ENCODE results near the gene ABCF2. TPM values are rescaled to one million over a fixed set of nuclear protein-coding genes. Genes with fewer than 3 reads are reported as not detected.
A peak's percentile ranks its signal among the peaks of the same experiment; 100 is the strongest.

The ABCF2 gene
- total RNA-seq, 2 donors from 2014 or later, result 25.3 to 44.1 TPM

DNA sequence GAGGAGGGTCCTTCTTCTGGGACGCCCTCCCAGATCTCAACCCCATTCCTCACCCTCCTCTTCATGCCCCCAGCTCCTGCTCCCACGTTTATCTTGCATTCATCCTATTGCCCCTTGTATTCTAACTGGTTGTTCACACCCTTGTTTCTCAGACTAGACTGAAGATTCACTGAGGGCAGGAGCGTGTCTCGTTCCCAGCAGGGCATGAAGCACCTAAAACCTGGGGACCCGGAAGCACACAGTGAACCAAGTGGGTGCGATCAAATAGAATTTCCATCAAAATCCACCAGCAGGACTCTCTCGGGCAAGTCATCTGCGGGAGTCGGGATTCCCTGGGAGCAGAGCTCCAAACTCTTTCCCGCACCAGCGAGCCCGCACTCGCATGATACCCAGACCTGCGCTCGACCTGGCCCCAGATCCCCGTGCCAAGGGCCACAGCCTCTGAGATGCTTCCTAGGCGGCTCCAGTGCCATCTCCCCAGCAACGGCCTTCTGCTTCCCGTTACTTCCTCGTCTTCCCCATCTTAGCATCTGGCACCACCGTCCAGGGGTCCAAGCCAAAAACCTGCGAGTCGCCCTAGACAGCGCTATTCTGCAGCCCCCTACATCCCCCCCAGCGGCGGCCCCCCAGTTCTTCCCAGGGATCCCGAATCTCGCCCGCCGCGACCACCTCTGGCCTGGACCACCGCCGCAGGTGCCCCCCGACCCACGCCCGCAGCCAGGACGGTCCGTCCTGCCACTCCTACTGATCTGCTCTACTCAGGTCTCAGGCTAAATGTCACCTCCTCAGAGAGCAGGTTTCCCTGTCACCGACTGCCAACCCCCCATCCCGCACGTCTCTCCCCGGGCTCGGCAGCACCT, 53.4 kb downstream of the ABCF2 start:
- ATAC-seq (ENCODE audit: insufficient number of reproducible peaks, low FRiP score, low read depth) (no peak), DNase-seq (ENCODE audit: low spot score) (no peak)
- no peak overlapping the region for H3K27ac ChIP-seq
- TF ChIP-seq, protein P1, sequence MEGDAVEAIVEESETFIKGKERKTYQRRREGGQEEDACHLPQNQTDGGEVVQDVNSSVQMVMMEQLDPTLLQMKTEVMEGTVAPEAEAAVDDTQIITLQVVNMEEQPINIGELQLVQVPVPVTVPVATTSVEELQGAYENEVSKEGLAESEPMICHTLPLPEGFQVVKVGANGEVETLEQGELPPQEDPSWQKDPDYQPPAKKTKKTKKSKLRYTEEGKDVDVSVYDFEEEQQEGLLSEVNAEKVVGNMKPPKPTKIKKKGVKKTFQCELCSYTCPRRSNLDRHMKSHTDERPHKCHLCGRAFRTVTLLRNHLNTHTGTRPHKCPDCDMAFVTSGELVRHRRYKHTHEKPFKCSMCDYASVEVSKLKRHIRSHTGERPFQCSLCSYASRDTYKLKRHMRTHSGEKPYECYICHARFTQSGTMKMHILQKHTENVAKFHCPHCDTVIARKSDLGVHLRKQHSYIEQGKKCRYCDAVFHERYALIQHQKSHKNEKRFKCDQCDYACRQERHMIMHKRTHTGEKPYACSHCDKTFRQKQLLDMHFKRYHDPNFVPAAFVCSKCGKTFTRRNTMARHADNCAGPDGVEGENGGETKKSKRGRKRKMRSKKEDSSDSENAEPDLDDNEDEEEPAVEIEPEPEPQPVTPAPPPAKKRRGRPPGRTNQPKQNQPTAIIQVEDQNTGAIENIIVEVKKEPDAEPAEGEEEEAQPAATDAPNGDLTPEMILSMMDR (IDR thresholded peaks at IDR 0.05), result no peak
- no peak overlapping the region for H3K4me3 ChIP-seq
- peaks cover 4% of the 10 kb centered on the region for H3K27me3 ChIP-seq (replicated peaks; ENCODE audit: insufficient read depth)
- no peaks in the 10 kb centered on the region for H3K9me3 ChIP-seq
- H3K4me1 ChIP-seq (ENCODE audit: control insufficient read depth in 1 of 2, low read depth in 2 of 2), result peaks cover 0 to 7% of the 10 kb centered on the region in 2 donors
- H3K36me3 ChIP-seq, result no peaks in the 10 kb centered on the region

DNA sequence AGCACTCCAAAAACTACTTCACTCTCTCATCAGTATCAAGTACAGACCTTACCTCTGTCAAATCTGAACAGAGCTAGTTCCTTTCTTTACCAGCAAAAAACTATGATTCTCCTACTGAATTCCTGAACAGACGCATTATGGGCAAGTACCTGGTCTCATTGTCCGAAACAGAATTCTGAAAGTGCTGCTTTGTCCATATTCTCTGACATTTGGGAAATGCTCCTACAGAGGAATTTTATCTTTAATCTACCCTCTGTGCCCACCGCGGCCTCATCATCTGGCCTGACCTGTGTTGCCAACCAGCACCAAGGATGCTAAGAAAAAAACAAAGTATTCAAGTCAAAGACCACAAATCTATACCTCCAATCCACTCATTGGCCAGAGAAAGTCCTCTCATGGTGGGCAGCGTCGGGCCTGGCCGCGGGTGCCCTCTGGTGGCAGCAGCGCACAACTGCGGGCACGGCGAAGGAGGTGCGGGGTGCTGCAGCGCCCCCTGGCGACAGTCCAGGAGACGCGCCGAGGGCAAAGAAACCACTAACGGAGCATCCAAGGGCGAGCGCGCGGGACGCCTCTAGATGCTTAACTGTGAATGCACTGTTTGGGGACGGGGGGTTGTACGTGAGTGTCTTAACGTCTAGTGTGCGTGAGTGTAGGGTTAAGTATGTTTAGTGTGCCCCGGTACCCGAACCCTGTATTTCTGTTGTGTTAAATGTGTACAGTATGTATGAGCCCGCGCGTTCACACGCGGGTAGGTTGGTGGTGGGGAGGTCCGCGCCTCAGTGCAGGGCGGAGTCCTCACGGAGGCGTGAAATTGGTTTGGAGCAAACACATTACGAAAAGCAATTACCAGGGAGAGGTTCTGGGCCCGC, 54.5 kb downstream of the ABCF2 start:
- Histone ChIP-seq H3K36me3 (no peaks in the 10 kb centered on the region), H3K27me3 (replicated peaks; ENCODE audit: insufficient read depth) (peaks cover 4% of the 10 kb centered on the region), H3K4me3 (no peak overlapping the region), H3K4me1 (ENCODE audit: control insufficient read depth in 1 of 2, low read depth in 2 of 2) (peaks cover 0 to 17% of the 10 kb centered on the region in 2 donors), H3K27ac (no peak overlapping the region), H3K9me3 (no peaks in the 10 kb centered on the region)
- TF ChIP-seq, protein P1 (IDR thresholded peaks at IDR 0.05), result peak; percentile 100
- ATAC-seq (ENCODE audit: insufficient number of reproducible peaks, low FRiP score, low read depth), result no peak
- no peak for DNase-seq (ENCODE audit: low spot score)

DNA sequence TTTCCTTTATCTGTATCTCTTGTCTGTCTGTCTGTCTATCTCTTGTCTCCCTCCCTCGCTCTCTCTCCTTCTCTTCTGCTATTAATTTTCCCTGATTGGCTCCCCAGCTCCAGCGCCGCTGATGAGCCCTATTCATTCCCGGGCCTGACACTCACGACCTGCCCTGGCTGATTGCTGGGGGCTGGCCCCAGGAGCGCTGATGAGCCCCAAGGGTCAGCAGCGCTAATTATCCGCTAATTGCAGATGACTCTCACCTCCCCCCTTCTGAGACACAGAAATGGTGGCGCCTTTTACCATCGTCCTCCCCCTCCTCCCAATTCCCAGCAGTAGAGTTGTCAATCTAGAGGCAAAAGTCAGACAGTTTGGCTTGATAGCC, 58.2 kb downstream of the ABCF2 start:
- Histone ChIP-seq H3K9me3 (no peaks in the 10 kb centered on the region), H3K36me3 (no peaks in the 10 kb centered on the region), H3K27me3 (replicated peaks; ENCODE audit: insufficient read depth) (peaks cover 6% of the 10 kb centered on the region), H3K4me1 (ENCODE audit: control insufficient read depth in 1 of 2, low read depth in 2 of 2) (peaks cover 6 to 22% of the 10 kb centered on the region in 2 donors), H3K4me3 (no peak overlapping the region), H3K27ac (no peak overlapping the region)
- TF ChIP-seq, protein P1 (IDR thresholded peaks at IDR 0.05), result no peak
- no peak for DNase-seq (ENCODE audit: low spot score)
- no peak for ATAC-seq (ENCODE audit: insufficient number of reproducible peaks, low FRiP score, low read depth)

DNA sequence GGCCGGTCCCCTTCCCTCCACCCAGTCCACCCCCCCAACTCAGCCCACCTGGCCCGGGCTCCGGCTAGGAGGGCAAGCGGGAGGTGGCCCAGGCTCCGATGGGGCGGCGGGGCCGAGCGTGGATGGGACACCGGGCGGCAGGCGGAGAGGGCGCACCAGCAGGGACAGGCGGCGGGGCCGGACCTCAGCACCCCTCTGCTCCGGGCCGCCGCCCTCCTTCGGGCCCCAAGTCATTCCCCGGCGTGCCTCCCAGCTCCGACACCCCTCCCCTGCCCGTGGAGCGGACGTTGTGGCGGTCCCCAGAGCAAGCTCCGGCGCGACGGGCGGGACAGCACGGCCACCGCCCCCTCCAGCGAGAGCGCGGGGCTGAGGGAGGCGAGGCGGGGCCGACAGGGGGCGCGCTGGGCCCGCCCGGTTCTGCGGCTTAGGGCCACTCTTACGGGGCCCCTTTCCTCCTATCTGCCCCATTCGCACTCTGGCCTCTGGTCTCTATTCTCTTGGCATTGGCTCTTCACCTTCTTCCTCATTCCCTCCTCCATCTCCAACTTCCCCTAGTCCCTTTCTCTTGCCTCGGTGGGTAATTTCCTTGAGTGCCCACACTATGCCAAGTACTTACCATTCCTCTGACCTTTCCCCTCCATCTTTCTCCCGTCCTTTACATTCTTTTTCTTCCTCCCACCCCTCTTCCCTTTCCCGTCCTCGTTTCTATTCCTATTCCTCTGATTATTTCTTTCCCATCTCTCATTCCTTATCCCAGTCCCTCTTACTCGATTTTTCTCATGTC, 58.8 kb downstream of the ABCF2 start:
- H3K36me3 ChIP-seq, result no peaks in the 10 kb centered on the region
- DNase-seq (ENCODE audit: low spot score) (no peak), ATAC-seq (ENCODE audit: insufficient number of reproducible peaks, low FRiP score, low read depth) (no peak)
- H3K4me1 ChIP-seq (ENCODE audit: control insufficient read depth in 1 of 2, low read depth in 2 of 2), result peaks cover 6 to 22% of the 10 kb centered on the region in 2 donors
- H3K27ac ChIP-seq, result no peak overlapping the region
- TF ChIP-seq, protein P1 (IDR thresholded peaks at IDR 0.05), result peak; percentile 46
- H3K9me3 ChIP-seq, result no peaks in the 10 kb centered on the region
- H3K27me3 ChIP-seq (replicated peaks; ENCODE audit: insufficient read depth), result peaks cover 8% of the 10 kb centered on the region
- peak overlapping the region; percentile 70 for H3K4me3 ChIP-seq

All from thoracic aorta (tissue), 2 donors.